ENCODE results near the gene AK4.
"Not testable (repeated sequence)": the region's sequence is repeated elsewhere in the genome, so short reads cannot be mapped to it uniquely, and the experiment has no call there.

AK4 gene

DNA sequence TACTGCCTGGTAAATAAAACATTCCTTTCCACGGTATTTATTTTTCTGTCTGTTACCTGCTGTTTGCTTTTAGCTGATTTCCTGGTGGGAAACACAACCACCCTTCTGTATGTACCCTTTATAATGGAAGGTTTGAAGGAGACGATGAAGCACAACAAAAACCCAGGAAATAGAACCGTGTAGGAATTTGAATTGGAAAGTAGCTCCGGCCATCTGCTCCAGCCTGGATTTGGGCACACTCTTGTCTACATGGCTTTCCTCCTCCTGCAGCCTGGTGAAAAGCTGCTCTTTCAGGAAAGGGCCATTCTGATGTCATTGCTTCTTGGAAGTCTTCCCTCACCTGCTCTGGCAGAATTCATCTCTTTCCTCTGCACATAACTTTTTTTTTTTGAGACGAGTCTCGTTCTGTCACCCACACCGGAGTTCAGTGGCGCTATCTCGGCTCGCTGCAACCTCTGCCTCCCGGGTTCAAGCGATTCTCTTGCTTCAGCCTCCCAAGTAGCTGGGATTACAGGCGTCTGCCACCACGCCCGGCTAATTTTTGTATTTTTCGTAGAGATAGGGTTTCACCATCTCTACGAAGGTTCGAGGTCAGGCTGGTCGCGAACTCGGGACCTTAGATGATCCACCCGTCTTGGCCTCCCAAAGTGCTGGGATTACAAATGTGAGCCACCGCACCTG lies 2.7 kb downstream of the AK4 start:
- DNase-seq, result no peak

DNA sequence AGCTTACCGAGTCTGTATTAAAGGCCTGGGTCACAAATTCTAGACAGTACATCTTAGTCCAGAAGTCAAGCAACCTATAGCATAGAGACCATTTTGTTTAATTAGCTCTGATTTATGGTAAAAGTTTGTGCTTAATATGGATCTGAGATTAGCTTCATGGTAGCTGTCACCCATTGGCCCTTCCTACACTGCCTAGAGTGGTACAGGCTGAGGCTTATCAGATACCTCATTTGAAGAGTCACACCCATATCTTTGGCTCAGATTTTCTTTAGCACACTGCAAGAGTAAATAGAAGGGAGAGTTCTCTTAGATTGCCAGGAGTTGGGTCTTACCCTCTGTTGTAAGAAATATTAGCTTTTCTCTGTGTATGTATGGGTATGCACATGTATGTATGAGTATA lies 3.6 kb downstream of the AK4 start:
- no peak for DNase-seq

GRCh38 chr1:65153635-65154034 lies 5.6 kb downstream of the AK4 start:
- DNase-seq, result no peak

- no peak for DNase-seq
These were observed 9.0 kb downstream of the AK4 start for GRCh38 chr1:65156910-65157545.

DNA sequence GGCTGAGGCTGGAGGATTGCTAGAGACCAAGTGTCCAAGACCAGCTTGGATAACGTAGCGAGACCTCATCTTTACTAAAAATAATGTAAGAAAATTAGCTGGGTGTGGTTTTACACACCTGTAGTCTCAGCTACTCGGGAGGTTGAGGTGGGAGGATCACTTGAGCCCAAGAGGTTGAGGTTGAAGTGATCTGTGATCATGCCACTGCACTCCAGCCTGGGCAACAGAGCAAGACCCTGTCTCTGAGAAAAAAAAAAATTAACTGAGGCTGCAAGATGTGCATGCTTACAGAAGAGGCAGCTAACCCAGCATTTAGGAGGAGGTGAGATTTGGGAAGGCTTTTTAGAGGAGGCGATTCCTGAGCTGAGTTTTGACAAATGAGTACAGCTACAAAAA lies 9.5 kb downstream of the AK4 start:
- DNase-seq, result no peak

GRCh38 chr1:65159291-65159688 lies 11.3 kb downstream of the AK4 start:
- DNase-seq, result not testable (repeated sequence)

DNA sequence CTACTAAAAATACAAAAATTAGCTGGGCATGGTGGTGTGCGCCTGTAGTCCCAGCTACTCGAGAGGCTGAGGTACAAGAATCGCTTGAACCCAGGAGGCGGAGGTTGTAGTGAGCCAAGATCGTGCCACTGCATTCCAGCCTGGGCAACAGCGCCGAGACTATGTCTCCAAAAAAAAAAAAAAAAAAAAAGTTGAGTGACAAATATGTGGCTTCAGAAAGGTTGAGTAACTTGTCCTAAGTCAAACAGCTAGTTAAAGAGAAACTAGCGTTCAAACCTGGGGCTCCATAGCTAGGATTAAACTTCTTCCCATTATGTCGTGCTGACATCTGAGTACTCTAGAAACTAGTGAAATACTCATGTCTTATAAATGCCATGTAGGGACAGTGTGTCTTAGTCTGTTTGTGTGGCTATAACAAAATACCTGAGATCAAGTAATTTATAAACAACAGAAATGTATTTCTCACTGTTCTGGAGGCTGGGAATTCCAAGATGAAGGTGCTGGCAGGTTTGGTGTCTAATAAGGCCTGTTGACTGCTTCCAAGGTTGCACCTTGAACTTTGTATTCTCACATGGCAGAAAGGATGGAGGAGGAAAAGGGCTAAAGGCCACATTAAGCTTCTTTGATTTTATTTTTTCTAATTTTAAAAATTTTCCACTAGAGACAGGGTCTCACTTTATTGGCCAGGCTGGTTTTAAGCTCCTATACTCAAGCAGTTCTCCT lies 12.0 kb downstream of the AK4 start:
- DNase-seq, result no peak

DNA sequence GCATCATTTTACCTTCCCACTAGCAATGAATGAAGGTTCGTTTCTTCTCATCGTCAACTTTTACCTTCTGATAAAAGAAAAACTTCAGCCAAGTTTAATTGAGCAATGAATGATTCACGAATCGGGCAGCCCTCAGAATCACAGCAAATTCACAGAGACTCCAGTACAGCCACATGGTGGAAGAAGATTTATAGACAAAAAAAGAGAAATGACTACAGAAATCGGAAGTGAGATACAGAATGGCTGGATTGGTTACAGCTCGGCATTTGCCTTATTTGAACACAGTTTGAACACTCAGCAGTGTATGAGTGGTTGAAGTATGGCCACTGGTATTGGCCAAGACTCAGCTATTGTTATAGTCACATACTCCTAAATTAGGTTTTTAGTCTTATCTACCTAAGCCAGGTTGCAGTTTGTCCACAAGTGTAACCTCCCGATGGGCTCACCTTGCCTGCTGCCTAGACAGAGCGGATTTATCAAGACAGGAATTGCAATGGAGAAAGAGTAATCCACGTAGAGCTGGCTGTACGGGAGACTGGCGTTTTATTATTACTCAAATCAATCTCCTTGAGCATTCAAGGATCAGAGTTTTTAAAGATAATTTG lies 15.3 kb downstream of the AK4 start:
- peak in 3 of 4 experiments; percentile 41 to 60 (median 55) for DNase-seq

GRCh38 chr1:65164101-65164500 lies 16.1 kb downstream of the AK4 start:
- DNase-seq, result not testable (repeated sequence)

DNA sequence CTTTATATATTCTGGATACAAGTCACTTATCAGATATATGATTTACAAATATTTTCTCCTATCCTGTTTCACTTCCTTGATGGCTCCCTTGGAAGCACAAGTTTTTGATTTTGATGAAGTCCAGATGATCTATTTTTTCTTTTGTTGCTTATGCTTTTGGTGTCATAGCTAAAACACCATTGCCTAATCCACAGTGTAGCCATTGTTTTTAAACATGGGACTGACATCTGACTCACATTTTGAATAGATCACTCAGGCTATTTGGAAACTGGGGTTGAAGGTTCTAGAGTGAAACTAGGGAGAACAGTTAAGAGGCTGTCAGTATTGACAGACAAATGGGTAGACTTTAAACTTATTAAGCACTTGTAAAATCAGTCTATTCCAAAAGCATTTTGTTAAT lies 16.6 kb downstream of the AK4 start:
- DNase-seq, result peak; percentile 47 to 90 (median 67)

DNA sequence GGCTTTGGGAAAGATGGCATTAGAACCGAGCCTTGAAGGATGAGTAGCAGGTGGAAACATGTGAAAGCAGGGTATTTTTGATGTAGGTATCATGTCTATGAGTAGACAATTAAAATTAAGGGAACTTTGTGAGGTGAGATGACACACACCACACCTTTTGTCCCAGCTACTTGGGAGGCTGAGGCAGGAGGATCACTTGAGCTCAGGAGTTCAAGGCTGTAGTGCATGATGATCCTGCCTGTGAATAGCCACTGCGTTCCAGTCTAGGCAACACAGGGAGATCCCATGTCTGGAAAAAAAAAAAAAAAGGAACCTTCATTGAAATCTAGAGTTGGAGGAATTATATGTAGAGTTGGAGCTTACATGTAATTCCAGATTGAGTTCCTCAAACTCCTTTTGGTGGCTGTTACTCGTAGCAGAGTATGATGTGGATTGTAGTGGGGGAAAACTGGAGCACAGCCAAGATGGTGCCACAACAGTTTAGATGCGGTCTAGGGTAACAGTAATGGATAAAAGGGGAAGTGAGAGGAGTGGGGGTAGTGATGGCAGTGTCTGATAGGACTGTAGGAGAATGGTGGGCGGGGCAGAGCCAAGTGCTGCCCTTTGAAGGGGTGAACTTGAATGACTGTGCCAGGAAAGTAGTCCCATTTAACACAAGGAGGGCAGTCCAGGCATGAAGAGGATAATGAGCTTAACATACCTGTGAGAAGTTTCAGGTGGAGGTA lies 17.4 kb downstream of the AK4 start:
- peak; percentile 93 to 98 (median 94) for DNase-seq

GRCh38 chr1:65166572-65167305 lies 18.7 kb downstream of the AK4 start:
- peak in 3 of 4 experiments; percentile 57 to 67 (median 58) for DNase-seq

GRCh38 chr1:65167586-65168242 lies 19.7 kb downstream of the AK4 start:
- no peak for DNase-seq

DNA sequence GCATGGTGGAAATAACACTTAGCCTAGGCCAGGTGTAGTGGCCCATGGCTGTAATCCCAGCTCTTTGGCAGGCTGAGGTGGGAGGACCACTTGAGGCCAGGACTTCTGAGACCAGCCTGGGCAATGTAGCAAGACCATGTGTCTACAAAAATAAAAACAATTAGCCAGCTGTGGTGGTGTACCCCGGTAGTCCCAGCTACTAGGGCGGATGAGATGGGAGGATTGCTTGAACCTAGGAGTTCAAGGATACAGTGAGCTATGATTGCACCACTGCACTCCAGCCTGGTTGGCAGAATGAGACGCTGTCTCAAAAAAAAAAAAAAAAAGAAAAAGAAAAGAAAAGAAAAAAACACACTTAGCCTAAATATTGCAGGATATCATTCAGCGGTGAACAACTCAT lies 20.9 kb downstream of the AK4 start:
- DNase-seq, result no peak

DNA sequence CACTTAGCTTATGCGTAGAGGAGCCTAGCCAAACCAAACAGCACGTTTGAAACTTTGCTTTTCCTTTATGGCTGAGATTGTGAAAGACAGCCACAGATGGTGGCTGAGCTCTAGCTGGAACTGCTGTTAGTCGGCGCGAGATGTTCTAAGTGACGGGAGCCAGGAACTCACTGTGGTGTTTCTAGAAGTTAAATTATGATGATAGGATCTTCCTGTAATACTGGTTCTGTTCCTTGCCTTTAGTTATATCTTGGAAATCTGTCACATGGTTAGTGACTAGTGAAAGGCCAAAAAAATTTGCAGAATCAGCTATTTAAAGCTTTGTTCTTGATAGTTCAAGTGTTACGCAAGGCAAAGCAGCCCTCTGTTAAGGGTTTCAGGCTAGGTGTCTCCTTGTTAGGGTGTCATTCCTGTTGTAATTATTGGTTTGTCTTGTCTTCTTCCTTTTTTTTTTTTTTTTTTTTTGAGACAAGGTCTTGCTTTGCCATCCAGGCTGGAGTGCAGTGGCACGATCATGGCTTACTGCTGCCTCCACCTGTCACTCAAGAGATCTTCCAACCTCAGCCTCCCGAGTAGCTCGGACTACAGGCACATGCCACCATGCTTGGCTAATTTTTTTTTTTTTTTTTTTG lies 22.6 kb downstream of the AK4 start:
- peak; percentile 38 to 69 (median 58) for DNase-seq

DNA sequence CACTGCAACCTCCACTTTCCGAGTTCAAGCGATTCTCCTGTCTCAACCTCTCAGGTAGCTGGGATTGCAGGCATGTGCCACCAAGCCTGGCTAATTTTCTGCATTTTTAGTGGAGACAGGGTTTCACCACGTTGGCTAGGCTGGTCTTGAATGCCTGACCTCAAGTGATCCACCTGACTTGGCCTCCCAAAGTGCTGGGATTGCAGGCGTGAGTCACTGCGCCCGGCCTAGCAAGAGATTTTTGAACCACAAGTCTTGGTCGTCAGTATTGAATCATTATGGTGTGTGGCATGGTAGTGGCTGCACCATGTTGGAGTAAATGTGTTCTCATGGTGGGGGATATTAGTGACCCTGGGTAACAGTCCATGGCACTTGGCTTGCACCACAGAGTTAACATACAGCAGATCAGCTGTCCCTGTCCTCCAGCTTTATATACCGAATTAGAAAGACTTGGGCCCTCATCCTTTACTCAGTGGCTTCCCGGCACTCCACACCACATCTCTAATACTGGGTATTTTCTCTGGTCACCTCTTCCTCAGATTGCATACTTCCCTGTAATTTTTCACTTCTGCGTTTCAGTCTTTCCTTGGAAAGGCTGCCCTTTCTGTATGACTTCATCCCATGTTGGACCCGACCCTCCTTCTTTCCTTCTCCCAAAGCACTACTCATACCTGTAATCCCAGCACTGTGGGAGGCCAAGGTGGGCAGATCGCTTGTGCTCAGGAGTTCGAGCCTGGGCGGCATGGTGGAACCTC lies 25.1 kb downstream of the AK4 start:
- DNase-seq, result peak in 3 of 4 experiments; percentile 11 to 37 (median 19)

GRCh38 chr1:65174585-65174984 lies 26.6 kb downstream of the AK4 start:
- DNase-seq, result peak; percentile 83 to 93 (median 90)

- peak in 1 of 4 experiments; percentile 17 for DNase-seq
These were observed 27.4 kb downstream of the AK4 start for GRCh38 chr1:65175171-65176055.

- no peak for DNase-seq
These were observed 28.1 kb downstream of the AK4 start for GRCh38 chr1:65176056-65176450.

Data from suppressor macrophage (primary cell).